ENCODE measurements around the gene SNRK. TPM values are rescaled to one million over a fixed set of nuclear protein-coding genes. Genes with fewer than 3 reads are reported as not detected.
A peak's percentile ranks its signal among the peaks of the same experiment; 100 is the strongest.

Gene SNRK
- total RNA-seq, 1 donor from 2014 or later, result 23.6 TPM

DNA sequence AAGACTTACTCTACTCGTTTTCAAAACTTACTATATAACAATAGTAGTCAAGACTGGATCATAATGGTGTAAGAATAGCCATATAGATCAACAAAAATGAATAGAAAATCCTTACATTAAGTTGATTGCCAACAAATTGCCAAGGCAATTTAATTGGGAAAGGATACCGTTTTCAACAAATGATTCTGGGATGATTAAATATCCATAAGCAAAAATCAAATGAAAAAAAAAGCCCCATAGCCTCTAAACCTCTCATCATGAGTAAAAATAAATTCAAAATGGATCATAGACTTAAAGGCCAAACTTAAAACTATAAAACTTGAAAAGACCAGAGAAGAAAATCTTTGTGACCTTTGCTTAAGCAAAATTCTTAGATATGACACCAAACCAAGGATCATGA lies 5.3 kb upstream of the SNRK start:
- Mint-ChIP-seq H3K4me3 (no peak overlapping the region), H3K27me3 (peaks cover 10% of the 10 kb centered on the region), H3K9me3 (no peaks in the 10 kb centered on the region), H3K4me1 (ENCODE audit: unreplicated experiment) (no peaks in the 10 kb centered on the region), H3K27ac (no peak overlapping the region), H3K36me3 (no peaks in the 10 kb centered on the region)
- no peak for DNase-seq (ENCODE audit: extremely low spot score, unreplicated experiment)
- TF ChIP-seq, protein P1, sequence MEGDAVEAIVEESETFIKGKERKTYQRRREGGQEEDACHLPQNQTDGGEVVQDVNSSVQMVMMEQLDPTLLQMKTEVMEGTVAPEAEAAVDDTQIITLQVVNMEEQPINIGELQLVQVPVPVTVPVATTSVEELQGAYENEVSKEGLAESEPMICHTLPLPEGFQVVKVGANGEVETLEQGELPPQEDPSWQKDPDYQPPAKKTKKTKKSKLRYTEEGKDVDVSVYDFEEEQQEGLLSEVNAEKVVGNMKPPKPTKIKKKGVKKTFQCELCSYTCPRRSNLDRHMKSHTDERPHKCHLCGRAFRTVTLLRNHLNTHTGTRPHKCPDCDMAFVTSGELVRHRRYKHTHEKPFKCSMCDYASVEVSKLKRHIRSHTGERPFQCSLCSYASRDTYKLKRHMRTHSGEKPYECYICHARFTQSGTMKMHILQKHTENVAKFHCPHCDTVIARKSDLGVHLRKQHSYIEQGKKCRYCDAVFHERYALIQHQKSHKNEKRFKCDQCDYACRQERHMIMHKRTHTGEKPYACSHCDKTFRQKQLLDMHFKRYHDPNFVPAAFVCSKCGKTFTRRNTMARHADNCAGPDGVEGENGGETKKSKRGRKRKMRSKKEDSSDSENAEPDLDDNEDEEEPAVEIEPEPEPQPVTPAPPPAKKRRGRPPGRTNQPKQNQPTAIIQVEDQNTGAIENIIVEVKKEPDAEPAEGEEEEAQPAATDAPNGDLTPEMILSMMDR (conservative IDR thresholded peaks at IDR 0.05), result no peak

DNA sequence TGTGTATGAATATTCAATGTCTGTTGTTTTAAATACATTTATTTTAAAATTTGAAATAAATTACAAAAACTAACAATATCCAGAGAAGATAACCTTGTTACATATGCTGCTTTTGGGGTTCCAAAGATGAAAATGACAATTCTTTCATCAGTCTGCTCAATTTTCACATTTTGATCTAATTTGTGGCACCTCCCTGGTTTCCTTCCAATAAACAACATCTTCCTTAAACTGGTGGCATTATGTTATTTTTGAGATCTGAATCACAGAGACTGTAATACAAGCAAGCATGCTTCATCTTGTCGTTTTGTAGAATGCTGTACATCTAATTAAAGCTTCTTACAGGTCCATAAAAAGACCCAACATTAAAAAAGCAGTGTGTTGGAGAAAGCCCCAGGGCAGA lies 2.2 kb upstream of the SNRK start:
- TF ChIP-seq, protein P1 (conservative IDR thresholded peaks at IDR 0.05), result no peak
- Mint-ChIP-seq H3K27ac (no peak overlapping the region), H3K27me3 (peaks cover 6% of the 10 kb centered on the region), H3K9me3 (no peaks in the 10 kb centered on the region), H3K36me3 (peaks cover 5% of the 10 kb centered on the region), H3K4me1 (ENCODE audit: unreplicated experiment) (peaks cover 17% of the 10 kb centered on the region), H3K4me3 (no peak overlapping the region)
- no peak for DNase-seq (ENCODE audit: extremely low spot score, unreplicated experiment)

DNA sequence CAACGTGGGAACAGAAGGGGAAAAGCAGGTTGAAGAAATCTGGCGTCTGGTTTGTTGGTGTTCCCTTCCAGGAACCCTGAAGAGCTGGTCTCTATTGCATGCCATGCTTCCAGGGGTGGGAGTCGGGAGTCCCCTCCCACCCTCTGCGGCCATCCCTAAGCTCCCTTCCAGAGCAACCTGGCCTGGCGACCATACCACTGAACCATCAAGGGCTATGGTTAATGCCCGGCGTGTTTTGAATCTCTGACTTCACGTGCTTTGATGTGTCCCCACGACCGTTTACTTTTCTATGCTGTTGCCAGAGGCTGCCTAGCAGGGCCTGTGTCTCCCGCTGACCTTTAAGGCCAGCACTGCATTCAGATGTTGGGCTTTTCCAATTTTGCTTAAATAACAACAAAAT lies 696 bp upstream of the SNRK start:
- Mint-ChIP-seq H3K27ac (peak overlapping the region; percentile 98), H3K27me3 (no peaks in the 10 kb centered on the region), H3K4me1 (ENCODE audit: unreplicated experiment) (peaks cover 30% of the 10 kb centered on the region), H3K4me3 (peak overlapping the region; percentile 97), H3K36me3 (peaks cover 5% of the 10 kb centered on the region), H3K9me3 (no peaks in the 10 kb centered on the region)
- TF ChIP-seq, protein P1 (conservative IDR thresholded peaks at IDR 0.05), result no peak
- no peak for DNase-seq (ENCODE audit: extremely low spot score, unreplicated experiment)

DNA sequence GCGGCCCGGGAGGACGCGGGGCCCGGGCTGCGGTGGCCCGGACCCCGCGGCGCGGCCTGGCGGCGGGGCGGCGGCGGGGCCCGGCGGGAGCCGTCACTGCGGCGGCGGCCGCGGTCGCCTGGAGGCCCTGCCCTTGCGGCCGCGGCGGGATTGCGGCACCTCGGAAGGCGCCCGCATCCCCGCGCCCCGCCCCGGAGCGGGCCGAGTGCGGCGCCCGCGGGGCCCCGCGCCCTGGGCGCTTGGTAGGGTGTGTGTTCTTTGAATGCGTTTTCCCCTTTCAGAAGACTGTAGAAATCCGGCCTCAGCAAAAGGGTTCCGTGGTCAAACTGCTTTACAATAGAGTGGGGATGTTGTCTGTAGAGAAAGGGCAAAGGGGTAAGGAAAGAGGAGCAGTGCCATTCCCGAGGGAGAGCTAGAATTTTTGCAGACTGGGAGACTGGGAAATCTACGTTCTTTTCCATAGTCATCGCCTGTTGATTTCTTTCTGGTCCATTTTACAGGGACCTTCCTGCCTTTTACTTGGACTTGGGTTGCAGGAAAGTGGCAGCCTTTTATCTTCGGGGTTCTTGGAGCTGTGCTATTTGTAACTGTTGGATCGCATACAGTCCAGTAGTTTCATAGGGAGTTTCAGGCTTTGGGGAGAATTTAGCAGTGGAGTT lies 630 bp downstream of the SNRK start:
- Mint-ChIP-seq H3K4me1 (ENCODE audit: unreplicated experiment) (peaks cover 40% of the 10 kb centered on the region), H3K36me3 (peaks cover 5% of the 10 kb centered on the region), H3K27ac (peak overlapping the region; percentile 96)

DNA sequence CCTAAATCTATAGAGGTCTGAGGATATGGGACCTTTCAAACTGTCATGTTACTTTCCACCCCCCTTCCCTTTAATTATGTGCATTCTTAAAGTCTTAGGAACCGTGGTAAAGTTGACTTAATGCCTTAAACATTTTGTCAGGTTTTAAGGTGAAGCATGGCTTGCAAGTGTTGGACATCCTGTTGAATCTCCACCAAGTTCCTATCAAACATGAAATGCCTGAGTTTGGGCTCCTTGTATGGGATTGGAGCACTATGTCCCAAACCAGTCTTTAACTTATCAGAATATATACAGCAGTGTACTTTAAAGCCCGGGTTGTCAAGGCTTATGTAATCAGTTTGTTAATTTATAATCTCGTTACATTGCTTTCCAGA lies 1.1 kb downstream of the SNRK start:
- no peak for DNase-seq (ENCODE audit: extremely low spot score, unreplicated experiment)
- H3K4me1 Mint-ChIP-seq (ENCODE audit: unreplicated experiment), result peaks cover 40% of the 10 kb centered on the region
- peak overlapping the region; percentile 96 for H3K27ac Mint-ChIP-seq
- no peaks in the 10 kb centered on the region for H3K9me3 Mint-ChIP-seq
- H3K36me3 Mint-ChIP-seq, result peaks cover 5% of the 10 kb centered on the region
- TF ChIP-seq, protein P1 (conservative IDR thresholded peaks at IDR 0.05), result no peak
- no peaks in the 10 kb centered on the region for H3K27me3 Mint-ChIP-seq
- H3K4me3 Mint-ChIP-seq, result peak overlapping the region; percentile 94

More for the DNA sequence above, 630 bp downstream of the SNRK start:
- Mint-ChIP-seq H3K27me3 (no peaks in the 10 kb centered on the region), H3K9me3 (no peaks in the 10 kb centered on the region), H3K4me3 (peak overlapping the region; percentile 94)
- TF ChIP-seq, protein P1 (conservative IDR thresholded peaks at IDR 0.05), result no peak
- DNase-seq (ENCODE audit: extremely low spot score, unreplicated experiment), result no peak
